DOHH2 (cell line): ENCODE data around the gene RWDD4.

Source experiments
- CTCF ChIP-seq: fragments of 200-600 bp; sonication (generic); IDR thresholded peaks from one replicate; pipeline ENCODE4 v1.5.1; 2014; ENCODE audit warnings: antibody characterized with exemption, mild to moderate bottlenecking, low read depth, low read length; ENCODE audit not compliant: poor library complexity, severe bottlenecking
- EZH2phosphoT487 ChIP-seq: fragments of 200-600 bp; sonication (generic); IDR thresholded peaks from 2 replicates; pipeline ENCODE4 v1.6.1; 2017; ENCODE audit warnings: borderline replicate concordance, mild to moderate bottlenecking, antibody characterized with exemption, low read length, moderate library complexity, mixed read lengths

GRCh38 chr4:183594823-183595222 is 64.2 kb downstream of the RWDD4 start:
- TF ChIP-seq EZH2phosphoT487 (no peak), CTCF (no peak)
